ENCODE data around the gene RFX6. TPM values are rescaled to one million over a fixed set of nuclear protein-coding genes. Genes with fewer than 3 reads are reported as not detected.

The RFX6 gene
- total RNA-seq, 4 donors from 2014 or later, result not detected

- no peaks in the 10 kb centered on the region for H3K9me3 ChIP-seq
- in situ Hi-C loops (cut with MboI; ENCODE audit: low sequenced_read_pairs in 4 of 4) (no loop called here), intact Hi-C loops (cut with DNase I; ENCODE audit: low total_unique reads) (no loop called here)
- no peak for TF ChIP-seq POLR2A (IDR thresholded peaks at IDR 0.05)
- H3K27me3 ChIP-seq, result no peaks in the 10 kb centered on the region
- ATAC-seq (no peak), DNase-seq (no peak)
- H3K4me1 ChIP-seq, result no peaks in the 10 kb centered on the region
- no peaks in the 10 kb centered on the region for H3K36me3 ChIP-seq
- H3K4me3 ChIP-seq, result no peak overlapping the region
- H3K27ac ChIP-seq, result no peak overlapping the region
Measured at GRCh38 chr6:116929825-116930224, 52.8 kb downstream of the RFX6 start.

GRCh38 chr6:116931456-116931855 is 54.4 kb downstream of the RFX6 start:
- ATAC-seq (no peak), DNase-seq (no peak)
- in situ Hi-C loops (cut with MboI; ENCODE audit: low sequenced_read_pairs in 4 of 4), result no loop called here
- Histone ChIP-seq H3K4me3 (no peak overlapping the region), H3K4me1 (no peaks in the 10 kb centered on the region), H3K9me3 (no peaks in the 10 kb centered on the region), H3K36me3 (no peaks in the 10 kb centered on the region), H3K27me3 (no peaks in the 10 kb centered on the region), H3K27ac (no peak overlapping the region)
- TF ChIP-seq POLR2A (IDR thresholded peaks at IDR 0.05), result no peak
- TF ChIP-seq CTCF (IDR thresholded peaks at IDR 0.05 in 4 of 5, conservative IDR thresholded peaks at IDR 0.05 in 1 of 5), result no peak
- intact Hi-C loops (cut with DNase I; ENCODE audit: low total_unique reads), result no loop called here

- in situ Hi-C loops (cut with MboI; ENCODE audit: low sequenced_read_pairs in 4 of 4), result no loop called here
- Histone ChIP-seq H3K4me1 (no peaks in the 10 kb centered on the region), H3K9me3 (no peaks in the 10 kb centered on the region), H3K27me3 (no peaks in the 10 kb centered on the region), H3K4me3 (no peak overlapping the region), H3K36me3 (no peaks in the 10 kb centered on the region), H3K27ac (no peak overlapping the region)
- no peak for ATAC-seq
- no peak for DNase-seq
- TF ChIP-seq CTCF (IDR thresholded peaks at IDR 0.05 in 4 of 5, conservative IDR thresholded peaks at IDR 0.05 in 1 of 5) (no peak), POLR2A (IDR thresholded peaks at IDR 0.05) (no peak)
- intact Hi-C loops (cut with DNase I; ENCODE audit: low total_unique reads), result no loop called here
Measured at GRCh38 chr6:116932496-116932895, 55.5 kb downstream of the RFX6 start.

GRCh38 chr6:116933485-116933884 is 56.4 kb downstream of the RFX6 start:
- TF ChIP-seq CTCF (IDR thresholded peaks at IDR 0.05 in 4 of 5, conservative IDR thresholded peaks at IDR 0.05 in 1 of 5) (no peak), POLR2A (IDR thresholded peaks at IDR 0.05) (no peak)
- Histone ChIP-seq H3K9me3 (no peaks in the 10 kb centered on the region), H3K4me3 (no peak overlapping the region), H3K36me3 (no peaks in the 10 kb centered on the region), H3K27ac (no peak overlapping the region), H3K4me1 (no peaks in the 10 kb centered on the region), H3K27me3 (no peaks in the 10 kb centered on the region)
- ATAC-seq (no peak), DNase-seq (no peak)
- intact Hi-C loops (cut with DNase I; ENCODE audit: low total_unique reads) (no loop called here), in situ Hi-C loops (cut with MboI; ENCODE audit: low sequenced_read_pairs in 4 of 4) (no loop called here)

- H3K4me3 ChIP-seq, result no peak overlapping the region
Measured at GRCh38 chr6:116938305-116938704, 61.3 kb downstream of the RFX6 start.

More at GRCh38 chr6:116938305-116938704, 61.3 kb downstream of the RFX6 start:
- DNase-seq (no peak), ATAC-seq (no peak)
- TF ChIP-seq CTCF (IDR thresholded peaks at IDR 0.05 in 4 of 5, conservative IDR thresholded peaks at IDR 0.05 in 1 of 5), result no peak
- TF ChIP-seq POLR2A (IDR thresholded peaks at IDR 0.05), result no peak
- Histone ChIP-seq H3K4me1 (no peaks in the 10 kb centered on the region), H3K36me3 (no peaks in the 10 kb centered on the region), H3K27ac (no peak overlapping the region), H3K9me3 (no peaks in the 10 kb centered on the region), H3K27me3 (no peaks in the 10 kb centered on the region)
- in situ Hi-C loops (cut with MboI; ENCODE audit: low sequenced_read_pairs in 4 of 4) (no loop called here), intact Hi-C loops (cut with DNase I; ENCODE audit: low total_unique reads) (no loop called here)

Measured in gastrocnemius medialis (tissue), 4 donors.